Measurements from ENCODE around the gene HDAC4. TPM values are rescaled to one million over a fixed set of nuclear protein-coding genes. Genes with fewer than 3 reads are reported as not detected.

The HDAC4 gene
- total and polyA plus RNA-seq, 2 of the 8 experiments (the other 6 are each of a cell fraction or from before 2014, with no cell fraction given) = 15.4 to 31.5 TPM

DNA sequence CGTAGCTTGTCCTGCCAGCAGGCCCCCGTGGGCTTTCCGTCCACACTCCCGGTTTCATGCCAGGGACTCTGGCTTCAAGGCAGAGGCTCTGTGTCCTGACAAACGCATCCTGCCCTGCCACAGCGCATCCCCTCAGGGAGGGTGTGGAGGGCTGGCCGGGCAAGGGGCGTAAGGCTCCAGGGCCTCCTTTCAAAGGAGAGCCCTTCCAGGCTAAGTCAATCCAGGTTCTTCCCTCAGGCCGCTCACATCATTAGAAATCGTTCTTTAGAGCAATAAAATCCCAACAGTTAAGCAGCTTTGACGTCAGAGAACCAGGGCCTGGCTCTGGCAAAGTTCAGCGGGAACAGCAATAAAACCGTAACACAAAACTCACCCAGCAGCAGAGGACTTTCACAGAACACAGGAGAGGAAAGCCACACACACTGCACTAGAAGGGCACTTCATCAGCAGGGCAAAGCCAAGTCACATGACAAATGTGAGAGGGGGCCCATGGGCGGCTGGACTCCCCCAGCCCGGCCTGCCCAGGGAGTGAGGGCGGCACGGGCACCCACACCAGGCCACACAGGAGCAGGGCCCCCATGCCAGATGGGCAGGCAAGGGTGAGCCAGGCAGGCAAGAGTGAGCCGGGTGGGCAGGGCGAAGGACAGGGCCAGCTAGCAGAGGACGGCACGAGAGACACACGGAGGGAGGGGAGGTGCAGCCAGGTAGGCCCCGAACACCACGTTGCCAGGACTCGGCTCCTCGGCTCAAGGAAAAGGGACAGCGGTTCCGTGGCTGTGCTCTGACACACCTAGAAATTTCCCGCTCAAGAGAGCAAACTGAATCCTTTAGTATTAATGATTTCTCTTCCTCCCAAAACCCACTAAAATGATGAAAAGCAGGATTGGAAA, 52.0 kb downstream of the HDAC4 start:
- Histone ChIP-seq H4K91ac (replicated peaks; ENCODE audit: insufficient read length, low read length) (no peak overlapping the region), H2BK20ac (ENCODE audit: low read length) (no peak overlapping the region), H2AFZ (ENCODE audit: low read length) (no peak overlapping the region), H2BK12ac (ENCODE audit: low read depth, low read length) (no peak overlapping the region), H3K14ac (ENCODE audit: insufficient read length) (no peak overlapping the region), H3K27me3 (replicated peaks in 1 of 4; ENCODE audit: control insufficient read depth in 3 of 4, extremely low read depth in 1 of 4, insufficient read depth in 3 of 4, low read length in 3 of 4) (no peaks in the 10 kb centered on the region), H2BK15ac (ENCODE audit: low read length) (no peak overlapping the region), H4K20me1 (replicated peaks in 1 of 2; ENCODE audit: control insufficient read depth in 1 of 2, insufficient read depth in 2 of 2, low read length in 2 of 2) (peaks cover 7 to 22% of the 10 kb centered on the region in 2 experiments), H2BK120ac (replicated peaks; ENCODE audit: low read depth, low read length) (no peak overlapping the region), H4K5ac (ENCODE audit: insufficient read length, low read depth, low read length) (no peak overlapping the region), H3K79me2 (ENCODE audit: control insufficient read depth in 1 of 2, insufficient read depth in 2 of 2, low read length in 2 of 2) (peaks cover 14 to 81% of the 10 kb centered on the region in 2 experiments), H2BK5ac (ENCODE audit: low read depth, low read length) (no peak overlapping the region), H3K56ac (replicated peaks; ENCODE audit: insufficient read length, low read depth, low read length) (no peak overlapping the region), H3K4ac (replicated peaks; ENCODE audit: insufficient read length, low read depth, low read length) (no peak overlapping the region), H3K4me3 (ENCODE audit: extremely low read depth in 1 of 4, insufficient read depth in 2 of 4, low read depth in 3 of 4, low read length in 4 of 4) (no peak overlapping the region), H3K9me3 (ENCODE audit: insufficient read depth in 2 of 2, low read depth in 1 of 2, low read length in 1 of 2) (no peaks in the 10 kb centered on the region), H3K23me2 (ENCODE audit: low read depth, low read length) (peaks cover 16% of the 10 kb centered on the region; the same call in 1 of the 2 replicates), H3K79me1 (ENCODE audit: low read depth, low read length) (peaks cover 30% of the 10 kb centered on the region), H3K9ac (replicated peaks in 1 of 4; ENCODE audit: extremely low read depth in 1 of 4, low read depth in 3 of 4, low read length in 3 of 4) (no peak overlapping the region), H3K27ac (ENCODE audit: low read depth, low read length) (no peak overlapping the region; the same call in 1 of the 2 replicates), H3K4me1 (replicated peaks in 1 of 4; ENCODE audit: control insufficient read depth in 3 of 4, insufficient read depth in 4 of 4, low read length in 3 of 4) (peaks cover 0 to 8% (median 0%) of the 10 kb centered on the region in 4 experiments; a peak in 2 of 7 replicates), H3K36me3 (ENCODE audit: control insufficient read depth in 2 of 4, insufficient read depth in 4 of 4, low read length in 3 of 4) (peaks cover 0 to 20% (median 0%) of the 10 kb centered on the region in 4 experiments; a peak in 2 of 8 replicates), H4K8ac (ENCODE audit: extremely low read depth, insufficient read depth, low read length) (no peak overlapping the region; the same call in 1 of the 2 replicates), H3K4me2 (ENCODE audit: insufficient read depth in 1 of 2, low read depth in 2 of 2, low read length in 2 of 2) (no peak overlapping the region), H3K23ac (ENCODE audit: insufficient read length) (no peak overlapping the region), H2AK5ac (ENCODE audit: low read depth, low read length) (no peak overlapping the region), H3K18ac (ENCODE audit: extremely low read depth, low read length) (no peak overlapping the region; the same call in 1 of the 2 replicates)
- no peak for TF ChIP-seq RNF2 (IDR thresholded peaks at IDR 0.05; ENCODE audit: borderline replicate concordance, low read depth, low read length, missing control alignments, poor library complexity, severe bottlenecking)
- TF ChIP-seq SIRT6 (IDR thresholded peaks at IDR 0.05; ENCODE audit: low read length) = no peak
- POLR2A ChIA-PET (ENCODE audit: partially characterized antibody) = interaction anchor here (1.5 to 1.7 kb wide), 2 partner anchors 11 to 20 kb away, joined by 3 to 4 read pairs; no protein-coding TSS in a partner anchor
- CTCF ChIA-PET (ENCODE audit: partially characterized antibody) = no interaction called here
- FAIRE-seq (no peak), DNase-seq (ENCODE audit: low read depth in 1 of 2, low spot score in 2 of 2) (no peak)
- 88% methylated on average over 24 of the region's 29 CpGs; no CpG with 5 or more reads in 1 of the 2 experiments for WGBS, 2 experiments (ENCODE audit: extremely low coverage in 1 of 2, insufficient coverage in 1 of 2, insufficient read length in 1 of 2, insufficient replicate concordance in 2 of 2, low coverage in 1 of 2, low lambda C conversion rate in 2 of 2, missing lambda C conversion rate in 1 of 2)

Measured in H1 (cell line).